NCI-H1694 treated with DMSO at 0.1 percent for 48 hours (cell line): ENCODE data around the gene RBM17.
"Not testable (repeated sequence)": the region's sequence is repeated elsewhere in the genome, so short reads cannot be mapped to it uniquely, and the experiment has no call there.

Experiments
- DNase-seq: peaks from one replicate; lab custom pipeline; 2025; lab: John Stamatoyannopoulos, UW

The RBM17 gene

GRCh38 chr10:6161921-6162320 lies 73.1 kb downstream of the RBM17 start:
- no peak for DNase-seq

DNA sequence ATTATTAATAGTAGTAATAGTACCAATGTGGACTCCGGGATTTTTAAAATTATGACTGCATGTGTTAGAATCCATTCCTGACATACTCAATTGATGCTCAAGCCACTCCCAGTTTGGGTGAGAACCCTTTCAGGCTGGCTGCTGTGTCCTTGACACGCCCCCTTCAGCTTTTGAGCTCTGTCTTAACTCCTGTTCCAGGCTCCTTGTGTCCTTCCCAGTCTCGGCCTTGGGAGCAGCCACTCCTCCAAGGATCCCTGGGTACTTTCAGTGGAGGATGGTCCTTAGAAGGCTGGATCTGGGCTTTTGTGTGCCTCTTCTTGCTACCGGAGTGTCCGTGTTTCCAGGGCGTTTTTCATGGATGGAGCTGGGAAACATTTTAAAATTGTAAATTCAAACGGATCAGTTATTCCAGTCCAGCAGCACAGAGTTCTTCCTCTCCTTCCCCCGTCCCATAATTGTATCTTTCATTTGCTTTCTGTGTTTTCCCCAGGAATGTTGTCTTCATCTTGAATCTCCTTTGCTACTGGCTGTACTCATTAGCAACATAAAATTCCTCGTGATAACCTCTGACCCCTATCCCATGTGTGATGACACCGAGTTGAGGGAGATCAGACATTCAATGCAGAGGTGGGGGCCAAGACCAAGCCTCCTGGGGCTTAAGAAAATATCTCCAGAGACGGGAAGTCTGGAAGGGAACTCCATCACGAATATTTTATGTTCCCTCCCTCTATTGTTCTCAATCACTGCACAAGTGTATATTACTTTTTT lies 73.9 kb downstream of the RBM17 start:
- DNase-seq: no peak

GRCh38 chr10:6163364-6164270 lies 74.8 kb downstream of the RBM17 start:
- DNase-seq: peak; percentile 21

- no peak for DNase-seq
Observed at GRCh38 chr10:6164271-6165095, 75.6 kb downstream of the RBM17 start.

DNA sequence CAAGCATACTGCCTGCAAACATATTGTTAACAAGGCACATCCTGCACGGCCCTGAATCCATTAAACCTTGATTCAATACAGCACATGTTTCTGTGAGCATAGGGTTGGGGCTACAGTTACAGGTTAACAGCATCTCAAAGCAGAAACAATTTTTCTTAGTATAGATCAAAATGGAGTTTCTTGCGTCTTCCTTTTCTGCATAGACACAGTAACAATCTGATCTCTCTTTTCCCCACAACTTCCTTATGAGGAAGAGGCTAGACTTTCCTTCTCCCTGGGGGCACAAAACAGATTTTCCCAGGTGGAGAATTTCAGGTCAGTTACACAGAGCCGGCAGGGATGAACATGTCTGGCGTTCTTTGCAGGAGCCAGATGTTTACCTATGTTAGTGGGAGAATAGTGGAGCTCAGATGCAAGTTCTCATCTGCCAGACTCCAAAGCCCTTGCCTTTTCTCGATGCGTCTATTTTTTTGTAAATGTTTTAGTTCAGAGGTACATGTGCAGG lies 76.4 kb downstream of the RBM17 start:
- no peak for DNase-seq

DNA sequence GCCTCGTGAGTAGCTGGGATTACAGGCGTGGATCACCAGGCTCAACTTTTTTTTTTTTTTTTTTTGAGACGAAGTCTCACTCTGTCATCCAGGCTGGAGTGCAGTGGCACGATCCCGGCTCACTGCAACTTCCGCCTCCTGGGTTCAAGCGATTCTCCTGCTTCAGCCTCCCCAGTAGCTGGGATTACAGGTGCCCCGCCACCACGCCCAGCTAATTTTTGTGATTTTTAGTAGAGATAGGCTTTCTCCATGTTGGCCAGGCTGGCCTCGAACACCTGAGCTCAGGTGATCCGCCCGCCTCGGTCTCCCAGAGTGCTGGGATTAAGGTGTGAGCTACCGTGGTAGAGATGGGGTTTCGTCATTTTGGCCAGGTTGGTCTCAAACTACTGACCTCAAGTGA lies 77.1 kb downstream of the RBM17 start:
- not testable (repeated sequence) for DNase-seq
